Activated gamma-delta T cell treated with Interleukin-2 at 50 U/mL for 16 hours (primary cell): Measurements from ENCODE around the gene STX4.

ENCODE experiments used
- DNase-seq: peaks from one replicate; pipeline ENCODE4 v3.0.0-alpha.2; 2020

Gene STX4

DNA sequence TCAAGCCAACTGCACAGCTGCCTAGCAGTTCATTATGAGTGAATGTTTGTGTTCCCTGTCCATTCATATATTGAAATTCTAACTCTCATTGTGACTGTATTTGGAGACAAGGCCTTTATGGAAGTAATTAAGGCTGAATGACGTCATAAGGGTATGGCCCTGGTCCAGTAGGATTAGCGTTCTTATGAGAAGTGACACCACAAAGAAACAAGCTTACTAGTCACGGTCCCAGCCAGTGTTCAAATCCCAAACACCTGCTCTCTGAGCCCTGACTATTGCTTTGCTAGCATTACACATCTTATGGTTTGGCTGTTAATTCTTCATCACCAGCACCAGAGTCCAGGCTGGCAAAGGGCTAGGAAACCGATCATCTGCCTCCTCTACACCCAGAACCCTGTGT is 38.5 kb downstream of the STX4 start:
- DNase-seq = no peak

DNA sequence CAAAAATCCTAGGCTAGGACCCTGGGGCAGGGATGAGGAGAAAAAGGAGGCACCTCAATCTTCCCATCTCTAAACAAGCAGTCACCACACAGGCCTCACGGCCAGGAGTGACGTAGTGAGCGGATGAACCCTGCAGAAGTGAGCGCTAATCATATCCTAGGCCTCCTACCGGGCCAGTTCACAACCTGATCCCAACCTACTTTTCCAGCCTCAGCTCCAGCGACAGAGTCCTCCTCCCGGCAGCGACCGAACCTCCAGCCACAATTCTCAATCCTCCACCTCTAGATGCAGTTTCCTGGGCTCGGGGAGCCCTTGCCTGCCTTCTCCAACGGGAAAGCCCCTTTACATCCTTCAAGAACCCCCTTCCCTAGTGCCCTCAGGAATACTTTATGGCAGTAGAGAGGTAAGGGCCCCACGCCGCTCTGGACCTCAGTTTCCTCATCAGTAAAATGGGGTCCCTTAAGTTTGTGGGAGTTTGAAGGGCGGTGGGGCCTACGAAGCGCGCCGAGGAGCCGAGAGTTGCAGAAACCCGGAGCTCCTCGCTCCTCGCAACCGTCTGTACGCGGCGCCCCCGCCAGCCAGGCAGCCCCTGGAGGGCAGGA is 39.3 kb downstream of the STX4 start:
- no peak for DNase-seq

DNA sequence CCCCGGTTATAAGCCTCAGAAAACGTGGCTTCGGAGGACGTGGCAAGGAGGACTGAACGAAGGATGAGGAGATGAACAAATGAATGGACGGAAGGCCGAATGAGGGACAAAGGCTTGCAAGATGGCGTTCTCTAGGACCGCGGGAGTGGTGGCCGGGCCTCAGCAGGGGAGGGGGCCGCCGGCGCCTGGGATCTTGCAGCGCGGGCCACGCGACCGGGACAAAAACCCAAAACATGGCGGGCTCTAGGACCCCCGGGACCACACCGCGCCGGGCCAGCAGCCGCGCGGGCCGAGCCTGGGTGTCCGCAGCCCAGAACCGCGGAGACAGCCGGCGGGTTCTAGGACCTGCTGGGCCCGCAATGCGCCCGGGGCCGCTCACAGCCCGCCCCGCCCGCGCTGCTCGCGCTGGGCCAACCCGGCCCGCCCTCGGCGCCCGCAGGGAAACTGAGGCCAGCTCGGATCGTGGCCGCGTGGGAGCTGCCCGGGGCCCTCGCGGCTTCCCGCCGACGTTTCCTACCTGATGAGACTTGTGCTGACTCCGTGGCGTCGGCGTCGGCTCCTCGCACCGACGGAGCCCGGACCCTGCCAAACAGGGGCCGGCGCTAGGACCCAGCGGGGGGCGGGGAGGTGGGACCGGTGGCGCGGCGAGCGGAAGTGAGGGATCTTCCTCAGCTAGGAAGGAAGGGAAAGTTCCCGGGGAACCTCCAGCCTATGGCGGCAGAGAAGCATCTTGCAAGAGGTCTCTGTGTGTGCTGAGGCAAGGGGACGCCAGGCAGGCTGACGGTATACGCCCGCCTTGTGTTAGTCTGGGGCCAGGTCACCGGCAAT is 40.0 kb downstream of the STX4 start:
- peak; percentile 82 for DNase-seq

DNA sequence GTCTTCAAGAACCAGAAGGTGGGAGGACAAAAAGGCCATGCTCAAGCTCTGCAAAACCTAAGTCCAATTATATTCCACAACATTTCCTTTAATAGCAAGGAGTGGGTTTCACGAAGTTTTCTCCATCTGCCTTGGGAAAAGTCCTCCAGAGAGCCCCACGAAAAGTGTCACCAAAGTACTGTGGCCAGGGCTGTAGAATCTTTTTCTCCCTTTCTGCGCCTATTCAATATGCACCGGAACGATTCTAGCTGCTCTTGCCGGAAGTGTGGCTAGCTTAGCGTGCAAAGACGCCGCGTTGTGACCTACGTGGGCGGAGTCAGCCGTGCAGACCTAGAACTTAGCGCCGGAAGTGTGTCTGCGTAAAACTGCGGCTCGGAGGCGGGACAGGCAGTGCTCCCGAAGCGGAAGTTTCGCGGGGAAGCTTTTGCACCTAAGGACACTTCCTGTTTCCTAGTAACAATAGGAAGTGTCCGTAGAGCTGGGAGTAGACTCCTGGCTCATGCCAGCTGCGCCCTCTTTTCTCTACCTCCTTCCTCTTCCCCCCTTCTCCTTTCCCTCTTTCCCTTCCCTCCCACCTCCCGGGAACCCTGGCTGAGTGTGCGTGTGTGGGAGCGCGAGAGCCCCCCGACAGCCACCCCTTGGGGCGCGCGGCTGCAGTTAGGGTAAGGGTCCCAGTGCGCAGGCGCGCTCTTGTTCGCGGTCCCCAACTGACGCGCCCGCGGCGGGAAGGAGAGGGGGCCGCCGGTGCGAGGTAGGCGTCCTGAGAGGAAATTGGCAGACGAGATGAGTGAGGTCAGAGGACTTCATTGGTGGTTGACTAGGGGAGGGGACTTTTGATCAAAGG is 40.8 kb downstream of the STX4 start, which contains the start of the genes ZNF646 and ZNF668:
Gene ZNF646 (plus strand): TSS at position 453 of the 844 bp plus-strand sequence. CDS start 1,903 bp downstream, outside the sequence.
Gene ZNF668 (minus strand): TSS at position 271 of the 844 bp plus-strand sequence. CDS start 9,781 bp downstream, outside the sequence.
- DNase-seq = peak; percentile 97

DNA sequence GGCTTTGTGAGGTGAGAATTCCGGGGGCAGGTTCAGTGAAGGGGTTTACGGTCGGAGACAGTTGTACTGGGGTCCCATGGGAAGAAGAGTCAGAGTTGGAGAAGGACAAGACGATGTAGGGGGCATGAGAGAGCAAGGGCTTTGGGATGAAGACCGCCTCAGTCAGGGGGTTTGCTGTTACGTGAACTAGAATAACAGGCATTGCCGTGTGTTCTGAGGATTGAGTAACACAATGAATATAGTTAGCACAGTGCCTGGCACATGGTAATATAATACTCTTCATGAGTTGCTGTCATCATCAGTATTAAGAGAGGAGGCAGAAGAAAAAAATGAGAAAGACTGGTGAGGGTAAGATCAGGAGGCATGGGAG is 41.4 kb downstream of the STX4 start:
- DNase-seq = no peak

DNA sequence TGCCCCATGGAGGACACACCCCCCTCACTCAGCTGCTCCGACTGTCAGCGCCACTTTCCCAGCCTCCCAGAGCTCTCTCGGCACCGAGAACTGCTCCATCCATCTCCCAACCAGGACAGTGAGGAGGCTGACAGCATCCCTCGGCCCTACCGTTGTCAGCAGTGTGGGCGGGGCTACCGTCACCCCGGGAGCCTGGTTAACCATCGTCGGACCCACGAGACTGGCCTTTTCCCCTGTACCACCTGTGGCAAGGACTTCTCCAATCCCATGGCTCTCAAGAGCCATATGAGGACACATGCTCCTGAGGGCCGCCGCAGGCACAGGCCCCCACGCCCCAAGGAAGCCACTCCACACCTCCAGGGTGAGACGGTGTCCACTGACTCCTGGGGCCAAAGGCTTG is 43.0 kb downstream of the STX4 start:
- DNase-seq = no peak

DNA sequence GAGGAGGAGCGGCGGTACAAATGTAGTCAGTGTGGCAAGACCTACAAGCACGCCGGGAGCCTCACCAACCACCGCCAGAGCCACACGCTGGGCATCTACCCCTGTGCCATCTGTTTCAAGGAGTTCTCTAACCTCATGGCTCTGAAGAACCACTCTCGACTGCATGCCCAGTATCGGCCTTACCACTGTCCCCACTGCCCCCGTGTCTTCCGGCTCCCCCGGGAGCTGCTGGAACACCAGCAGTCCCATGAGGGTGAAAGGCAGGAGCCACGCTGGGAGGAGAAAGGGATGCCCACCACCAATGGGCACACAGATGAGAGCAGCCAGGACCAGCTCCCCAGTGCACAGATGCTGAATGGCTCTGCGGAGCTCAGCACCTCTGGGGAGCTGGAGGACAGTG is 43.7 kb downstream of the STX4 start:
- no peak for DNase-seq

DNA sequence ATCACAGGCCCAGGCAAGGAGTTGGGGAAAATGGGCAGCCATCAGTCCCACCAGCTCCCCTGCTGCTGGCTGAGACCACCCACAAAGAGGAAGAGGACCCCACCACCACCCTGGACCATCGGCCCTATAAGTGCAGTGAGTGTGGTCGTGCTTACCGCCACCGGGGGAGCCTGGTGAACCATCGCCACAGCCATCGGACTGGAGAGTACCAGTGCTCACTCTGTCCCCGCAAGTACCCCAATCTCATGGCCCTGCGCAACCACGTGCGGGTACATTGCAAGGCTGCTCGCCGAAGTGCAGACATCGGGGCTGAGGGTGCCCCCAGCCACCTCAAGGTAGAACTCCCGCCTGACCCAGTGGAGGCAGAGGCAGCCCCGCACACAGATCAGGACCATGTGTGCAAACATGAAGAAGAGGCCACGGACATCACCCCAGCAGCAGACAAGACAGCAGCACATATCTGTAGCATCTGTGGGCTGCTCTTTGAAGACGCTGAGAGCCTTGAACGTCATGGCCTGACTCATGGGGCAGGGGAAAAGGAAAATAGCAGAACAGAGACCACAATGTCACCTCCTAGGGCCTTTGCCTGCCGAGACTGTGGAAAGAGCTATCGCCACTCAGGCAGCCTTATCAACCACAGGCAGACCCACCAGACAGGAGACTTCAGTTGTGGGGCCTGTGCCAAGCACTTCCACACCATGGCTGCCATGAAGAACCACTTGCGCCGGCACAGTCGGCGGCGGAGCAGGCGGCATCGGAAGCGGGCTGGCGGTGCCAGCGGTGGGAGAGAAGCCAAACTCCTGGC is 44.4 kb downstream of the STX4 start:
- DNase-seq = no peak

DNA sequence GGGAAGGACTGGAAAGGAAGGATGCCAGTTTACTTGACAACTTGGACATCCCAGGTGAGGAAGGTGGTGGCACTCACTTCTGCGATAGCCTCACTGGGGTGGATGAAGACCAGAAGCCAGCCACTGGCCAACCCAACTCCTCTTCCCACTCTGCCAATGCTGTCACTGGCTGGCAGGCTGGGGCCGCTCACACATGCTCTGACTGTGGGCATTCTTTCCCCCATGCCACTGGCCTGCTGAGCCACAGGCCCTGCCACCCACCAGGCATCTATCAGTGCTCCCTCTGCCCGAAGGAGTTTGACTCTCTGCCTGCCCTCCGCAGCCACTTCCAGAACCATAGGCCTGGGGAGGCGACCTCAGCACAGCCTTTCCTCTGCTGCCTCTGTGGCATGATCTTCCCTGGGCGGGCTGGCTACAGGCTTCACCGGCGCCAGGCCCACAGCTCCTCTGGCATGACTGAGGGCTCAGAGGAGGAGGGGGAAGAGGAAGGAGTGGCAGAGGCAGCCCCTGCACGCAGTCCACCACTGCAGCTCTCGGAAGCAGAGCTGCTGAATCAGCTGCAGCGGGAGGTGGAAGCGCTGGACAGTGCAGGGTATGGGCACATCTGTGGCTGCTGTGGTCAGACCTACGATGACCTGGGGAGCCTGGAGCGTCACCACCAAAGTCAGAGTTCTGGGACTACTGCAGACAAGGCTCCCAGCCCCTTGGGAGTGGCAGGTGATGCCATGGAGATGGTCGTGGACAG is 45.4 kb downstream of the STX4 start:
- no peak for DNase-seq

DNA sequence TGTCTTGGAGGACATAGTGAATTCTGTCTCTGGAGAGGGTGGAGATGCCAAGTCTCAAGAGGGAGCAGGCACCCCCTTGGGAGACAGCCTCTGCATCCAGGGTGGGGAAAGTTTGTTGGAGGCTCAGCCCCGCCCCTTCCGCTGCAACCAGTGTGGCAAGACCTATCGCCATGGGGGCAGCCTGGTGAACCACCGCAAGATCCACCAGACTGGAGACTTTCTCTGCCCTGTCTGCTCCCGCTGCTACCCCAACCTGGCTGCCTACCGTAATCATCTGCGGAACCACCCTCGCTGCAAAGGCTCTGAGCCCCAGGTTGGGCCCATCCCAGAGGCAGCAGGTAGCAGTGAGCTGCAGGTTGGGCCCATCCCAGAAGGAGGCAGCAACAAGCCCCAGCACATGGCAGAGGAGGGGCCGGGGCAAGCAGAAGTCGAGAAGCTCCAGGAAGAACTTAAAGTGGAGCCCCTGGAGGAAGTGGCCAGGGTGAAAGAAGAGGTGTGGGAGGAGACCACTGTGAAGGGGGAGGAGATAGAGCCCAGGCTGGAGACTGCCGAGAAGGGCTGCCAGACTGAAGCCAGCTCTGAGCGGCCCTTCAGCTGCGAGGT is 46.1 kb downstream of the STX4 start:
- DNase-seq = no peak

DNA sequence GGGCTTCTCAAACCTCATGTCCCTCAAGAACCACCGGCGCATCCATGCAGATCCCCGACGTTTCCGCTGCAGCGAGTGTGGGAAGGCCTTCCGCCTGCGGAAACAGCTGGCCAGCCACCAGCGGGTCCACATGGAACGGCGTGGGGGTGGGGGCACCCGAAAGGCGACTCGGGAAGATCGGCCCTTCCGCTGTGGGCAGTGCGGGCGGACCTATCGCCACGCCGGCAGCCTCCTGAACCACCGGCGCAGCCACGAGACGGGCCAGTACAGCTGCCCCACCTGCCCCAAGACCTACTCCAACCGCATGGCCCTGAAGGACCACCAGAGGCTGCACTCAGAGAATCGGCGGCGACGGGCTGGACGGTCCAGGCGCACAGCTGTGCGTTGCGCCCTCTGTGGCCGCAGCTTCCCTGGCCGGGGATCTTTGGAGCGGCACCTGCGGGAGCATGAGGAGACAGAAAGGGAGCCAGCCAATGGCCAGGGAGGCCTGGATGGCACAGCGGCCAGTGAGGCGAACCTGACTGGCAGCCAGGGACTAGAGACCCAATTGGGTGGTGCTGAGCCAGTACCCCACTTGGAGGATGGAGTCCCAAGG is 46.8 kb downstream of the STX4 start:
- DNase-seq = no peak

DNA sequence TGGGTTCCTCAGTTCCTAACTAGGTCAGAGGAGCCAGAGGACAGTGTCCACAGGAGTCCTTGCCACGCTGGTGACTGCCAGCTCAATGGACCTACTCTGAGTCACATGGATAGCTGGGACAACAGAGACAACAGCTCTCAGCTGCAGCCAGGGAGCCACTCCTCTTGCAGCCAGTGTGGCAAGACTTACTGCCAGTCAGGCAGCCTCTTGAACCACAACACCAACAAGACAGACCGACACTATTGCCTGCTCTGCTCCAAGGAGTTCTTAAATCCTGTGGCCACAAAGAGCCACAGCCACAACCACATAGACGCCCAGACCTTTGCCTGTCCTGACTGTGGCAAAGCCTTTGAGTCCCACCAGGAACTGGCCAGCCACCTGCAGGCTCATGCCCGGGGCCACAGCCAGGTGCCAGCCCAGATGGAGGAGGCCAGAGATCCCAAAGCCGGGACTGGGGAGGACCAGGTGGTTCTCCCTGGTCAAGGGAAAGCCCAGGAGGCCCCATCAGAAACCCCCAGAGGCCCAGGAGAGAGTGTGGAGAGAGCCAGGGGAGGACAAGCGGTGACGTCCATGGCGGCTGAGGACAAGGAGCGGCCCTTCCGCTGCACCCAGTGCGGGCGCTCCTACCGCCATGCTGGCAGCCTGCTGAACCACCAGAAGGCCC is 47.5 kb downstream of the STX4 start:
- DNase-seq = no peak

DNA sequence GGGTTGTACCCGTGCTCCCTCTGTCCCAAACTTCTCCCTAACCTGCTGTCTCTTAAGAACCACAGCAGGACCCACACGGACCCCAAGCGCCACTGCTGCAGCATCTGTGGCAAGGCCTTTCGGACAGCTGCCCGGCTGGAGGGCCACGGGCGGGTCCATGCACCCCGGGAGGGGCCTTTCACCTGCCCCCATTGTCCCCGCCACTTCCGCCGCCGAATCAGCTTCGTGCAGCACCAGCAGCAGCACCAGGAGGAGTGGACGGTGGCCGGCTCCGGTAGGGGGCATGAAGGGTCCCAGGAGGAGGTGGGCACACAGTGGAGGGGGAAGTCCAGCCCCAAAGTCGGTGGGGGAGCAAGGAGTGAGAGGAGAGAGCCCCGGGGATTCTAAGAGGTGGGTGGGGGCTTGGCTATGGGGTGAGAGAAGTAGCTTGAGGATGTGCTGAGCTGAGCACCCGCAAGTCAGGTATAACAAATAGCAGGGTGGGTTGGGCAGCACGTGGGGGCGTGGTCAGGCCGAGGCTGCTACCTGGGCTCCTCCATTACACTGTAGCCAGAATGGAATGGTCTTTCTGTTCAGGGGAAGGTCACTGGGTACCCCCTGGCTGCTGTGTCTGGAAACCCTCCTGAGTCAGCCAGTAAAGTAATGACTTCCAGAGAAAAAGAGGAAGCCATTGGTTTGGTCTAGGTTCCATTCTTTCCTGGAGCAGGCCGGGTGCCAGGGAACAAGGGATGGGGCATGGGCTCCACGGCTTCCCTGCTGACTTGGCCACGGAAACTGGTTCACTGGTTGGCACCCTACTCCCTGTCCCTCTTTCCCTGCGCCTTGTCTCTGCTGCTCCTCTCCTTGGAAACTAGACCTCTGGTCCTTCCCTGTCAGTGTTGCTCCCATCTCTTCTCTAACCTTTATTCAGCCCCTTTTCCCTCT is 48.3 kb downstream of the STX4 start:
- DNase-seq = no peak

DNA sequence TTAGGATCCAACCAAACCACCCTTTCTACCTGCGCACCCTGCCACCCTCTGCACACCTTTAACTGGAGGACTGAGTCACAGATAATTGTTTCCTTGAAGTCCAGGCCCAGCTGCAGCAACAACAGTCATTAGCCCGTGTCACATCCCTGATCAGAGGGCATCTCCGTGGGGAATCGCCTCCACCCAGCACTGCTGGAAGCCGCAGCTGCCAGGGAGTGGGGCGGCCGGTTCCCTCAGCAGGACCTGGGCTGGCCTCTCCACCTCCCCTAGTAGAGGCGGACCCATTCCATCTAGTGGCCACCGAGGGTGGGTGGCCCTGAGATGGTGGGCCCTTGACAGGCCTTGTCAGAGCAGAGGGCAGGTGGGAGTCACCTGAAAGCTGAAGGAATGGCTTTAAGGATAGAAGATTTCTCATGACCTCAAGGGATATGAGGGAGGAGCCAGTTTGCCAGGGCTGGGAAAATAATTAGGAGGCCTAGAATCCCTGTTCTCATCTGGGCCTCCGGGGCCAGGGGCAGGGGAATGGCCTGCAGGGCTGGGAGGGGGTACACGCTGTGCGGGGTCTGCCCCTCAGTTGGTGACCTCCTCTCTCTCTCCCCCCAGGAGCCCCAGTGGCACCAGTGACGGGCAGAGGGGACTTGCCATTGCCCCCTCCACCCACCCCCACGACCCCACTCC is 49.1 kb downstream of the STX4 start:
- DNase-seq = no peak

DNA sequence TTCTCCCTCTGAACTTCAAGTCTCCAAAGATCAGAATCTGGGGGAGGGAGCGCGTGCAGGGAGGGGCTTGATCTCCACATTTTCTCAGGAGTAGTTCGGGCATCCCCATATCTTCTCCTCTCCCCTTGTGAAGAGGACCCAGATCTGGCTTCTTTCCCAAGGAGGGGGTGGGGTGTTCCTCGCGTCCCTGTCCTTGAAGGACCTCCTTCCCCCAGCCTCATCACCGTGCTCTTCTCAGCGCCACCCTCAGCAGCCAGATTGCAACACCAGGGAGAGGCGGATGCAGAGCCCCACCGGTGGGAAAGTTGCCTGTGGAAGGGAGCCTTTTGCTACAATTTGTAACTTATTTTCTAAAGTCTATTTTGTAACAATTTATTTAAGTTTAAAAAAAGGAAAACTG is 49.7 kb downstream of the STX4 start:
- DNase-seq = no peak

DNA sequence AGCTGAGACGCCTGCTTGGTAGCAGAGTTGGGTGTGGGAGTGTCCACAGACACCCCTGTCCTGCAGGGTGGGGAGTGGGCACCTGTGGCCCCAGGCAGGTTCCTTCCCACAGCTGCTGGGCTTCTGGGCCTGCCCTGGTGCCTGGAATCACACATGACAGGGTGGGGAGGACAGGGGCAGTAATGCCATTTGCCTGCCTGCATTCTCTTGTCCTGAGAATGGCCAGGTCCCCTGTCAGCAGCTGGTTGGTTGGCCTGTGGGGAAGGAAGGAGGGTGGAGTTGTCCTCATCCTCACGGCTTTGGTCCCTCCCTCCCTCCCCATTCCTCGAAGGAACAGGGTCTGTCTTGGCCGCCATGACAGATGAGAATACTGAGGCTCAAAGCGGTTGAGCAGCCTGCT is 50.2 kb downstream of the STX4 start:
- no peak for DNase-seq

DNA sequence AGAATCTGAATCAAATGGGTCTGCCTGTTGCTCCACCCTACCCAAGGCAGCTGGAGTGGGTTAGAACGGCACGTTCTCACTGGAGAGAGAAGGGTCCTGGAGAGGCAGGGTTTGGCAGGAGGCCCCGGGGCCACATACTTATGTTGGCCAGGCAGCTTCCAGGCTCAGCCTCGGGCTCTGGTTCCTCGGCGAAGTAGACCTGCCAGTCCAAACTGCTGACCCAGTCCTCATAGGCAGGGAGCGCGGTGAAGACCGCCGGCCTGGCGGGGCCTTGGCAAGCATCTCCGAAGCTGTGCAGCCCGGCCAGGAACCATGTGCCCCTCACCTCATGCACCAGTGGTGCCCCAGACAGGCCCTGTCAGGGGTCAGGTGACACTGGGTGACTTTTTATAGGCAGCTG is 50.6 kb downstream of the STX4 start:
- DNase-seq = no peak

DNA sequence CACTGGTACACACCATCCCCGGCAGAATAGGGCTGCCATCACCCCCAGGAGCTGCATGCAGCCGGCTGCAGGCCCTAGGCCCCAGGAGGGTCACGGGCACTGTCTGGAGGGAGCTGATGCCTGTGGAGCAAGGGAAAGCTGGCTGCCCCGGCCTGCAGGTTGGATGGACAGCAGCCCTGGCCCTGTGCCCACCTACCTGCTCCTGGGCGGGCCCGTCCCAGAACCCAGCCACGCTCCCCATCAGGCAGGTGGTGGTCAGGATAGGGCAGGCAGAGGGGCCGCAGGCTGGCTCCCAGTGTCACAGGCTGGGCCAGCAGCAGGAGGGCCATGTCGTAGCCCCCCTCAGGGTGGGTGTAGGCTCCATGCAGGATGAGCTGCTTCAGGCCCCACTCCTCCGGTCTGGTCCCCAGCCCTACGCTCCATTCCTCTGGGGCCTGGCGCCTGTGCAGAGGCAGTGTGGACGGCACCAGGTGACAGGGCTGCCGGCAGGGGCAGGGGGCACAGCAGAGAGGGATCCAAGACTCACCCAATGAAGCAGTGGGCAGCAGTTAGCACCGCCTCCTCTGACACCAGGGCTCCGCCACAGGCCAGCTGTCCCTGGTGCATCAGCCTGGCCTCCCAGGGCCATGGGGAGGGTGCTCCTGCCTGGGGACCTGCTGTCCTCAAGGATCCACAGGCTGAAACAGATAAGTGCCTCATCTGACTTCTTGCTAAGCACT is 51.4 kb downstream of the STX4 start:
- no peak for DNase-seq
